Gastroesophageal sphincter (tissue), 3 donors: ENCODE data around the gene MON1A.

Source experiments
- CTCF ChIP-seq, 4 experiments: fragments of 200-600 bp in 2 of 4; fragments of 450-650 bp in 2 of 4; sonication (generic) in 1 of 4; IDR thresholded peaks; one replicate each; pipeline ENCODE4 v1.5.1; 2017 to 2019; ENCODE audit warnings: antibody characterized with exemption in 4 of 4, mild to moderate bottlenecking in 2 of 4, moderate library complexity in 2 of 4
- EP300 ChIP-seq: sonication (generic); formaldehyde crosslinking; IDR thresholded peaks from one replicate; pipeline ENCODE4 v1.6.1; 2017; ENCODE audit warnings: antibody characterized with exemption, mild to moderate bottlenecking
- POLR2A ChIP-seq, 2 donors: fragments of 450-650 bp; IDR thresholded peaks; one replicate each; pipeline ENCODE4 v1.6.1; 2017; ENCODE audit warnings: antibody characterized with exemption in 2 of 2, mild to moderate bottlenecking in 2 of 2, moderate library complexity in 1 of 2
- POLR2AphosphoS5 ChIP-seq: sonication (generic); formaldehyde crosslinking; IDR thresholded peaks from one replicate; pipeline ENCODE4 v1.6.1; 2017; ENCODE audit warnings: antibody characterized with exemption

GRCh38 chr3:49899815-49900214, 29.8 kb downstream of the MON1A start:
- no peak for TF ChIP-seq POLR2A (IDR thresholded peaks at IDR 0.05)
- TF ChIP-seq CTCF (IDR thresholded peaks at IDR 0.05): no peak
- no peak for TF ChIP-seq POLR2AphosphoS5
- no peak for TF ChIP-seq EP300
